ENCODE data around the gene EWSR1. TPM values are rescaled to one million over a fixed set of nuclear protein-coding genes. Genes with fewer than 3 reads are reported as not detected.

The EWSR1 gene
- total and polyA plus RNA-seq, 2 experiments from 2014 or later, result 391 to 427 TPM

- no peak for TF ChIP-seq ZNF462 (CRISPR knock-in tag; IDR thresholded peaks at IDR 0.05)
- no peak for TF ChIP-seq CREB1 (CRISPR knock-in tag; IDR thresholded peaks at IDR 0.05; ENCODE audit: low read depth)
- TF ChIP-seq ETS1 (IDR thresholded peaks at IDR 0.05), result no peak
- TF ChIP-seq NANOG (IDR thresholded peaks at IDR 0.05; ENCODE audit: borderline replicate concordance), result no peak
- TF ChIP-seq STAT1 (IDR thresholded peaks at IDR 0.05; ENCODE audit: unreplicated experiment), result no peak
- TF ChIP-seq ZNF114 (CRISPR knock-in tag; IDR thresholded peaks at IDR 0.05), result no peak
These were observed 36.8 kb upstream of the EWSR1 start (continued) for GRCh38 chr22:29230972-29231875.

All from GM23338 (cell line).